HG02970 (cell line): ENCODE measurements around the gene LPIN2.
"Not testable (repeated sequence)": the region's sequence is repeated elsewhere in the genome, so short reads cannot be mapped to it uniquely, and the experiment has no call there.

Experiments used
- ATAC-seq: cut with Tn5 transposase; IDR thresholded peaks from one replicate; pipeline ENCODE4 v1.9.1; 2021; ENCODE audit warnings: mild to moderate bottlenecking, moderate library complexity, moderate number of reproducible peaks; ENCODE audit not compliant: unreplicated experiment, low FRiP score

LPIN2 gene

GRCh38 chr18:3013024-3013804, at the start of gene LPIN2:
Gene LPIN2 (minus strand): TSS chr18:3013144. CDS start chr18:2960840, 52,304 bp downstream.
- ATAC-seq = peak; percentile 94

GRCh38 chr18:3061581-3062312, 48.8 kb upstream of the LPIN2 start:
- ATAC-seq = no peak

- no peak for ATAC-seq
Measured at GRCh38 chr18:3060667-3061580, 48.0 kb upstream of the LPIN2 start.

GRCh38 chr18:3059272-3059671, 46.3 kb upstream of the LPIN2 start:
- ATAC-seq = no peak

- no peak for ATAC-seq
Measured at GRCh38 chr18:3058328-3059191, 45.6 kb upstream of the LPIN2 start.

- no peak for ATAC-seq
Measured at GRCh38 chr18:3057526-3057925, 44.6 kb upstream of the LPIN2 start.

- no peak for ATAC-seq
Measured at GRCh38 chr18:3056311-3056710, 43.4 kb upstream of the LPIN2 start.

GRCh38 chr18:3055816-3056215, 42.9 kb upstream of the LPIN2 start:
- no peak for ATAC-seq

GRCh38 chr18:3055186-3055728, 42.3 kb upstream of the LPIN2 start:
- ATAC-seq = no peak

- no peak for ATAC-seq
Measured at GRCh38 chr18:3054780-3055179, 41.8 kb upstream of the LPIN2 start.

- ATAC-seq = no peak
Measured at GRCh38 chr18:3054214-3054613, 41.3 kb upstream of the LPIN2 start.

GRCh38 chr18:3053081-3053480, 40.1 kb upstream of the LPIN2 start:
- ATAC-seq = no peak

- no peak for ATAC-seq
Measured at GRCh38 chr18:3052411-3052758, 39.4 kb upstream of the LPIN2 start.

GRCh38 chr18:3051718-3052410, 38.9 kb upstream of the LPIN2 start:
- ATAC-seq = no peak

GRCh38 chr18:3049897-3050454, 37.0 kb upstream of the LPIN2 start:
- not testable (repeated sequence) for ATAC-seq

- no peak for ATAC-seq
Measured at GRCh38 chr18:3048820-3049349, 35.9 kb upstream of the LPIN2 start.

GRCh38 chr18:3048121-3048520, 35.2 kb upstream of the LPIN2 start:
- no peak for ATAC-seq

- ATAC-seq = no peak
Measured at GRCh38 chr18:3046216-3046808, 33.4 kb upstream of the LPIN2 start.
